Tongue (tissue), 2 donors: Measurements from ENCODE around the gene FAM162A. TPM values are rescaled to one million over a fixed set of nuclear protein-coding genes. Genes with fewer than 3 reads are reported as not detected.
"Not testable (repeated sequence)": the region's sequence is repeated elsewhere in the genome, so short reads cannot be mapped to it uniquely, and the experiment has no call there.

Experiments
- DNase-seq: peaks from one replicate; pipeline ENCODE4 v3.0.0-alpha.2; 2015
- total RNA-seq: library from RNA; depleted of rRNA; stranded (reverse); fragments of >200 nt; gene quantifications from one replicate; pipeline ENCODE4 v1.2.3, GENCODE V29; 2014

Gene FAM162A, protein sequence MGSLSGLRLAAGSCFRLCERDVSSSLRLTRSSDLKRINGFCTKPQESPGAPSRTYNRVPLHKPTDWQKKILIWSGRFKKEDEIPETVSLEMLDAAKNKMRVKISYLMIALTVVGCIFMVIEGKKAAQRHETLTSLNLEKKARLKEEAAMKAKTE
- 19.1 TPM for total RNA-seq

GRCh38 chr3:122383771-122384697, at the start of gene FAM162A:
Gene FAM162A, plus strand, starts transcription at chr3:122384182. Its CDS starts 84 bp downstream, at chr3:122384266.
- DNase-seq = peak; percentile 97

GRCh38 chr3:122342803-122343202, 41.2 kb upstream of the FAM162A start:
- no peak for DNase-seq

GRCh38 chr3:122343654-122344053, 40.3 kb upstream of the FAM162A start:
- DNase-seq = no peak

GRCh38 chr3:122349171-122349570, 34.8 kb upstream of the FAM162A start:
- no peak for DNase-seq

- no peak for DNase-seq
These were observed 33.1 kb upstream of the FAM162A start for GRCh38 chr3:122350814-122351418.

- DNase-seq = no peak
These were observed 32.4 kb upstream of the FAM162A start for GRCh38 chr3:122351612-122352011.

GRCh38 chr3:122353215-122353614, 30.8 kb upstream of the FAM162A start:
- DNase-seq = peak; percentile 52

- DNase-seq = peak; percentile 16
These were observed 30.0 kb upstream of the FAM162A start for GRCh38 chr3:122353893-122354401.

DNA sequence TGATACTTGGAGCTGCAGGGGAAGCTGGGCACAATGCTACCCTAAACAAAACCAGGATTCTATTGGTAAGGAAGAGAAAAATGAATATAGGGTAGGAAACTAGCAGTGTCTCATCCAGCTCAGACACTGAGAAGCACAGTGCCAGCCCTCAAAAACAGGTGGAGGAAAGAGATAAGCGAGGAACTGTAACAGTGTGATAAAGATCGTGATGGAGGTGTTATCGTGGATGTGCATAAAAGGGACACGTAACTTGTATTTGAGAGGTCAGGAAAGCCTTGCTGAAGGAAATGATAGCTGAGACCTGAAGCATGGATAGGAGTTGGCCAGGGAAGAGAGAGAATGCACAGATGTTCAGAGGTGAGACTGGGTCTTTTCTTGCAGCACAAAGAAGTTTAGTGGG, 28.4 kb upstream of the FAM162A start:
- no peak for DNase-seq

- DNase-seq = peak; percentile 28
These were observed 27.6 kb upstream of the FAM162A start for GRCh38 chr3:122356402-122356801.

GRCh38 chr3:122357828-122358702, 25.9 kb upstream of the FAM162A start:
- no peak for DNase-seq

- no peak for DNase-seq
These were observed 25.3 kb upstream of the FAM162A start for GRCh38 chr3:122358703-122359032.

GRCh38 chr3:122362026-122362425, 22.0 kb upstream of the FAM162A start:
- no peak for DNase-seq

DNA sequence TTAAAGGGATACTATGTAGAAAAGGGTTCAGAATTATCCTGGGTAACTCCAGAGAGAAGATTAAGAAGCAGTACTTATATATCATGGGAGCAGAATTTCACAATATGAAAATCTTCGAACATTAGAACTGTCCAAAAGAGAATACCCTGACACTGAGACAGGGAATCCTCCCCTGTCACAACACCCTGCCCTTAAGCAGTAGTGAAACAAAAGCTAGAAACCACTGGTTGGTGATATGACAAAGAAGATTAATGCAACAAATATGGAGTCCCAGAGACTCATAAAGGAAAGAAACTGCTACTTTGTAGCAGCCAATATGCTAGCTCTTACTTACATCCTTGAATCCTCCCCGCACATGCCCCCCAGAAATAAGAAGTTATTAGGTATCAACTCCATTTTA, 19.5 kb upstream of the FAM162A start:
- DNase-seq = no peak

DNA sequence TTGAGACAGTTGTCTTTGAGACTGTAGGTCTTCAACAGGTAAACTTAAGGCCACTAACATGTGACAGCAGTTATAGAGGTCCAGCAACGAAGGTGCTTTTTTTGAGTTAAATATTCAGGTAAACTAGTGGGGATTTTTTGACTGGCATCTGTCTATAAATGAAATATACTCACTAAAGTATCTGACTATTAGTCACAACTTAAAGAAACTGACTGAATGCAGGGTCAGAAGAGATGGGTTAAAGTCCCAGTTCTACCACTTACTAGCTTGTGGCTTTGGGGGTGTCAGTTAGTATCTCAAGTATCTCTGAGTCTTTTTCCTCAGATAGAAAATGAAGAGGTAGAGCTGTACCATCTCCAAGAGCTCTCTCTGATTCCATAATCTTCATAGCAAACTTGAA, 18.9 kb upstream of the FAM162A start:
- DNase-seq = no peak

- DNase-seq = not testable (repeated sequence)
These were observed 18.2 kb upstream of the FAM162A start for GRCh38 chr3:122365582-122366378.

GRCh38 chr3:122366379-122366749, 17.6 kb upstream of the FAM162A start:
- DNase-seq = no peak

GRCh38 chr3:122374034-122374433, 9.9 kb upstream of the FAM162A start:
- DNase-seq = no peak

GRCh38 chr3:122377975-122378374, 6.0 kb upstream of the FAM162A start:
- DNase-seq = no peak

GRCh38 chr3:122382888-122383666, 905 bp upstream of the FAM162A start, which contains the start of gene MIX23:
Gene MIX23, minus strand, starts transcription at chr3:122383231. Its CDS starts 7 bp downstream, at chr3:122383224.
- DNase-seq = peak; percentile 95
